ENCODE results near the gene PPA1.
"Not testable (repeated sequence)": the region's sequence is repeated elsewhere in the genome, so short reads cannot be mapped to it uniquely, and the experiment has no call there.

The PPA1 gene

GRCh38 chr10:70164163-70164562 is 69.1 kb downstream of the PPA1 start:
- DNase-seq, result no peak

- no peak for DNase-seq
Observed at GRCh38 chr10:70163448-70163847, 69.8 kb downstream of the PPA1 start.

- DNase-seq, result no peak
Observed at GRCh38 chr10:70162892-70163201, 70.4 kb downstream of the PPA1 start.

GRCh38 chr10:70162151-70162891 is 70.9 kb downstream of the PPA1 start:
- no peak for DNase-seq

GRCh38 chr10:70160798-70161197 is 72.4 kb downstream of the PPA1 start:
- no peak for DNase-seq

- not testable (repeated sequence) for DNase-seq
Observed at GRCh38 chr10:70159366-70159765, 73.9 kb downstream of the PPA1 start.

- DNase-seq, result no peak
Observed at GRCh38 chr10:70158113-70158512, 75.1 kb downstream of the PPA1 start.

GRCh38 chr10:70155255-70155838 is 77.9 kb downstream of the PPA1 start:
- no peak for DNase-seq

Measured in NCI-H748 treated with DMSO at 0.1 percent for 48 hours (cell line).